HuH-7.5 (cell line): ENCODE measurements around the gene MCF2.
"Not testable (repeated sequence)": the region's sequence is repeated elsewhere in the genome, so short reads cannot be mapped to it uniquely, and the experiment has no call there.

Experiments used
- DNase-seq: peaks from one replicate; pipeline ENCODE4 v3.0.0; 2011; ENCODE audit warnings: low spot score

Gene MCF2, protein sequence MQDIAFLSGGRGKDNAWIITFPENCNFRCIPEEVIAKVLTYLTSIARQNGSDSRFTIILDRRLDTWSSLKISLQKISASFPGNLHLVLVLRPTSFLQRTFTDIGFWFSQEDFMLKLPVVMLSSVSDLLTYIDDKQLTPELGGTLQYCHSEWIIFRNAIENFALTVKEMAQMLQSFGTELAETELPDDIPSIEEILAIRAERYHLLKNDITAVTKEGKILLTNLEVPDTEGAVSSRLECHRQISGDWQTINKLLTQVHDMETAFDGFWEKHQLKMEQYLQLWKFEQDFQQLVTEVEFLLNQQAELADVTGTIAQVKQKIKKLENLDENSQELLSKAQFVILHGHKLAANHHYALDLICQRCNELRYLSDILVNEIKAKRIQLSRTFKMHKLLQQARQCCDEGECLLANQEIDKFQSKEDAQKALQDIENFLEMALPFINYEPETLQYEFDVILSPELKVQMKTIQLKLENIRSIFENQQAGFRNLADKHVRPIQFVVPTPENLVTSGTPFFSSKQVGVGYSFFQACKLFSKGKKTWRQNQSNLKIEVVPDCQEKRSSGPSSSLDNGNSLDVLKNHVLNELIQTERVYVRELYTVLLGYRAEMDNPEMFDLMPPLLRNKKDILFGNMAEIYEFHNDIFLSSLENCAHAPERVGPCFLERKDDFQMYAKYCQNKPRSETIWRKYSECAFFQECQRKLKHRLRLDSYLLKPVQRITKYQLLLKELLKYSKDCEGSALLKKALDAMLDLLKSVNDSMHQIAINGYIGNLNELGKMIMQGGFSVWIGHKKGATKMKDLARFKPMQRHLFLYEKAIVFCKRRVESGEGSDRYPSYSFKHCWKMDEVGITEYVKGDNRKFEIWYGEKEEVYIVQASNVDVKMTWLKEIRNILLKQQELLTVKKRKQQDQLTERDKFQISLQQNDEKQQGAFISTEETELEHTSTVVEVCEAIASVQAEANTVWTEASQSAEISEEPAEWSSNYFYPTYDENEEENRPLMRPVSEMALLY

DNA sequence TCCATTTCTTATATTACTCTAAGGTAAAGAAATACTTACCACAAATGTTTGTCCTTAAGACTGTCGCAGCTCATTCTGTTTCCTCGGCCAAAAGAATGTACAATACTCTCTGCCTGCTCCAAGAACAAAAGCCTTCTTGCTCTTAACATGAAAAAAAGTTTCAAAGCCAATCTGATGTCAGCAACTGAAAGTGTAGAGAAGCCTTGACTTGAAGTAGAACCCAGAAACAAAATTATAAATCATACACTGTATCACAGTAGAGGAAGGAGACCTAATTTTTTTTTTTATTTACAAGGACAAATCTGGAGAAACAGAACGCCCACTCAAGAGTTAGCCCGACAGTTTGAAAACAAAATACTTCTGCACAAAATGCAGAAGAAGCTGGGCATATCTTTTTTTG is at the start of gene MCF2:
TSS of gene MCF2 (minus strand) at position 101 of the 400 bp plus-strand sequence. CDS start 56,423 bp downstream, outside the sequence.
- DNase-seq: no peak

GRCh38 chrX:139751053-139751452 is 43.1 kb upstream of the MCF2 start:
- no peak for DNase-seq

DNA sequence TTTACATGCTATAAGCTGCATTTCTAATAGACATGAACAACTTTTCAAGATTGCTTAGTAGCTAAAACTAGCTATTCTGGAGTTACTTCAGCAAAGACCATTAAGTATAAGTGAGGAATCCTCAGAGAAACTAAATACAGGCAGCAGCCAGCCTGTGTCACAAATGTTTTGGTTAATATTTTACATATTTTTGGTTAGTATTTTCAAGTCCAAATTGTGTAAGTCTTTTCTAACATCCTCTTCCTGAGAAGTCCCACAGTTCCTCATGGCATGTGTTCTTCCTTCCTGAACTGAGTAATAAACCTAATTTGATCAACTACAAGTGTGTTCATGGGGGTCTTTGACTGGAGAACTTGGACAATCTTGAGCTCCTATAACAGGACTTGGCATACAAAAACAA is 42.4 kb upstream of the MCF2 start:
- no peak for DNase-seq

GRCh38 chrX:139739138-139739537 is 31.2 kb upstream of the MCF2 start:
- DNase-seq: no peak

DNA sequence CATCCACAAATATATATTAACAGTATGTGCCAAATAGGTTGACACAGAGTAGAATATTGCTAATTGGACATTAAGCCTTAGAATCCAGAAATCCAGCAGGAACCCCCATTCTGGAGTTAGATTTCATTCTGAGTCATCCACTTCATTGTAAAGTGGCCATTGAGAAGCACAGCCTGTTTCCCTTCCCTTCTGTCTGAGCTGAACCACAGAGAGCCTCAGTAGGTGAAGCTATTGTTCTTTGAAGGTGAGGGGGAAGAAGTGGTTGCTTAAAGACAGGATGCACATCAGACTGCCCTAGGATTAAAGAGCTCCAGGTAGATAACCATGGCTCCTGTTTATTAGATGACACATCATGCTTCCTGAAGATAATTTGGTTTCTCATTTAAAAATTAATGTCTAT is 30.6 kb upstream of the MCF2 start:
- DNase-seq: no peak

DNA sequence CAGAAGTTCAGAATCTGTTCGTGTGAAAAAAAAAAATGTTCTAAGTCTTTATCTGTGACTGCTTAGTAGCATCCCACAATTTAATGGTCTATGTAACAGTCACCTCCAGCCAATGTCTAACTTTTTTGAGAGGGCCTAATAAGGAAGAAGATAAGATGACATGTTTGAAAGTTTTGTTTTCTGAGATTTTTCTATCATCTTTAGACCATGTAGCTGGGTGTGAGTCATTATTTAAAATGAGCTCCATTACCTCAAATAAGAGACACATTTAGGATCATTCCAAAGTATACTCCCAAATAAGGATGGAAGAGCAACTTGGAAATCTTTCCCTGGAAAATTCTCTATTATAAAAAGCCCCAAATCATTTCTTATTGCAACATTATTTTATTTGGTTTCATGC is 28.2 kb upstream of the MCF2 start:
- no peak for DNase-seq

GRCh38 chrX:139734996-139735395 is 27.0 kb upstream of the MCF2 start:
- no peak for DNase-seq

DNA sequence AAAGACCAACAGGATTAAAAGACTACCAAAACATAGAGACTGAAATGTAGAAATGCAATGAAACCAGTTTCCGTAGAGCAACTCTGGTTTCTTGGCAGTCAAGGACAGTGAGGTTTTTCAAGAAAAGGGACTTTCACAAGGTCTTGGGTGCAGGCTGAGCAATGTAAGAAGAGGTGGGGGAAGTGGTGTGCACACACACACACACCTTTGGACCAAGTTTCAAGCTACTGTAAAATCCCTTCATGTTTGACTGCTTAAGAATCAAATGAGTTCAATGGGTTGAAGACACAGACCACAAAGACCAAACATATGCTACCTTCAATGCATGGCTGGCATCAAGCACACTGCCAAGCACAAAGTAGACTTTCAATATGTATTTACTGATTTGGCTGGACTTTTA is 17.8 kb upstream of the MCF2 start:
- DNase-seq: no peak

GRCh38 chrX:139724626-139725025 is 16.7 kb upstream of the MCF2 start:
- DNase-seq: no peak

GRCh38 chrX:139720979-139721378 is 13.0 kb upstream of the MCF2 start:
- DNase-seq: no peak

GRCh38 chrX:139720136-139720535 is 12.2 kb upstream of the MCF2 start:
- DNase-seq: no peak

- no peak for DNase-seq
These were observed 5.3 kb downstream of the MCF2 start for GRCh38 chrX:139702658-139703057.

GRCh38 chrX:139692908-139693307 is 15.1 kb downstream of the MCF2 start:
- DNase-seq: no peak

DNA sequence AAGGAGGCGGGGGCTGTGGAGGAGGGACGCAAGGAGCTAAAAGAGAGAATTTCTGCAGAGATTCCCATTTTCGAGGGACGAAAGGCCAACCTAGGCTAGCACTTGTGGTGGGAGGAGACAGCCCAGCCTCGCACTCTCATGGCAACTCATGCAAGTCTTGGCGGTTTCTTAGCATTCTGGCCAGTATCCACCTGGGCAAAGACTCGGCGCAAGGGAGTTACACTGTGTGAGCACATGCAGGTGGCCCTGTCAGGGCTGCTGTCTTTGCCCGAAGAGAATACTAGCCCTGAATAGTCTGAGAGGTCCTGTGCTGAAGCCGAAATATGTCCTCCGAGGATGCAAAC is 15.5 kb downstream of the MCF2 start:
- DNase-seq: no peak

- no peak for DNase-seq
These were observed 16.0 kb downstream of the MCF2 start for GRCh38 chrX:139691843-139692505.

GRCh38 chrX:139691493-139691842 is 16.5 kb downstream of the MCF2 start:
- DNase-seq: no peak

- not testable (repeated sequence) for DNase-seq
These were observed 22.8 kb downstream of the MCF2 start for GRCh38 chrX:139685175-139685574.

DNA sequence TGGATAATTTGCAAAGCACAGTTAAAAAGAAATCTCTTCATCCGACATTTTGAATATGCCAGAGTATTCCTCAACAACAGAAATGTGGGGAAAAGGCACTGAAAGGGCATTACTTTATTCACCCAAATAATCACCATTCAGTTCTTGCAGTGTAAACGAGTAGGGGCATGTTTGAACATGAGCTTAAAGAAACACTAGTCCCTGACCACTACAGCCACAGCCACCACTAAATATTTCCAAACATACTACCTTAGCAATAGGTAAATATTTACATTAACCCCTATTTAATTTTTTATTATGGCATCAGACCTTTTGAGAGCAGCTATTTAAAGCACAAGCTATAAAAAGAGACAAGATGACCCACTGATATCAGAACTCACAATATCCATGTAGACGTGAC is 27.6 kb downstream of the MCF2 start:
- no peak for DNase-seq

- DNase-seq: no peak
These were observed 60.4 kb downstream of the MCF2 start for GRCh38 chrX:139647597-139647996.

DNA sequence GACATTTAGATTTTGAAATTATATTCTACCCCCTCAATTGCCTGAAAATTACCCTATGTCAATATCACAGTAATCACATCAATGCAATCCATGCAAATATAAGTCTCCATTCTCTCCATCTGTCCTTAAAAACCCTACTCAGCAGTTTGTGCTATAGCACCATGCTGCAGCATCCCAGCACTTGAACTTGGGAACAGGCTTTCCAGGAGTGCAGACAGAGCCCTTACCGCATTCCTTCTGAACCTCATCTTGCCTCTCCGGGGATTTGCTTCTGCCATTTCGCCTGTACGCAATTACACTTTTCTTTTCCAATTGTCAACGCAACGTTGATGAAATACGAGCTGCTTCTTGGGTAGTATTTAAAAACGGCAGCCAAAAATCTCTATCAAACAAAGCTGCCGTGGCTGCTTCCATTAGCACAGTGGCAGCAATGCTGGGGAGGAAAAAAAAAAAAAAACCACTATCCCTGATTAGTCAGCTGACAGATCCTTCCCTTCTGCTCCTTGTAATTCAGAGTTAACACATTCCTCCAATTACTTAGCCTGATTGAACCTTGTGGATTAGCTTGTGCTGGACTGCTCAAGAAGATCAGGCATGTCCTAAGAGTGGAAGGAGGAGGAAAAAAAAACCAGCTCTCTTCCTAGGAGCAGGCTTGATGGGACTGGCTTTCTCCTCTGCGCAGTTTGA is 65.6 kb downstream of the MCF2 start:
- no peak for DNase-seq

DNA sequence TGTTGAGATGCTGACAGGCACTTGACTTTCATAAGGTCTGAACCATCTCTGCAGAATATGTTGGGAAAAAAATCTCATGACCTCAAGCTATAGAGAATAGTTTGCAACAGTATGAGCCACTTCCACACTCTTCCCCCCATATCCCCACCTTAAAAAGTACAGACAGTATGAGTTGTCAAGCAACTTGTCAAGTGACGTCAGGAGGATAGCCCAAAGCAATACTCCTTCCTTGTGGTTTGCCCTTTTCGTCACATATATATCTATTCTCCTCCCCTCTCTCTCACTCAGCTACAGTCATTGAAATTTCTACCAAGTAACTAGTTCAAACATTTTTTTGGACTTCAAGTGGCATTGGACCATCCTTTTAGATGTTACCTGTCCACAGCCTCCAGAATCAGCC is 67.7 kb downstream of the MCF2 start:
- DNase-seq: no peak

DNA sequence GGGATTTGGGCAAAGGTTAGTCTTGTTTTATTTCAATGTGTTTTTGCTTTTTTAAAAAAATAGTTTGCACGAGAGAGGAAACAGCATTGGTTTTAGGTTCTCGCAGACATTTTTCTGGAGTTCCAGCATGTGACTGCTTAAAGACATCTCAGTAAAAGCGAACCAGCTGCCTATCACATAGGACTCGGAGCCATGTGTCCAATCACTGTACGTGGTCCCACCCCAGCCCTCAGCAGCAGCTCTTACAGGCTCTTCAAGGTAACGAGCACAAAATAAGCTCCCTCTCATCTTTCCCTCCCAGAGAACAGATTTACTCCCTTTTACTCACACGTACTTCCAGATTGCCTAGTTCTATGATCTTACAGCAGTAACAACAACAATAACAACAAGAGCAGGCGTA is 68.7 kb downstream of the MCF2 start:
- DNase-seq: no peak
